ENCODE results near the gene DIS3L2. TPM values are rescaled to one million over a fixed set of nuclear protein-coding genes. Genes with fewer than 3 reads are reported as not detected.

Gene DIS3L2
- total RNA-seq, 2 experiments from 2014 or later = 40.2 to 43.4 TPM

GRCh38 chr2:232061265-232061664 is 99.8 kb downstream of the DIS3L2 start:
- H3K4me1 Mint-ChIP-seq = peaks cover 4% of the 10 kb centered on the region
- POLR2A ChIA-PET = interaction anchor here (0.6 kb wide), 1 partner anchor 12 kb away, joined by 4 read pairs; no protein-coding TSS in a partner anchor
- no peak overlapping the region for H3K27ac Mint-ChIP-seq
- DNase-seq = no peak
- no peaks in the 10 kb centered on the region for H3K36me3 Mint-ChIP-seq (ENCODE audit: low read depth)
- no peak overlapping the region for H3K4me3 Mint-ChIP-seq
- CTCF ChIA-PET = interaction anchor here (1.1 kb wide), 1 partner anchor 10 kb away, joined by 3 read pairs; no protein-coding TSS in a partner anchor
- H3K27me3 Mint-ChIP-seq = no peaks in the 10 kb centered on the region
- peaks cover 4% of the 10 kb centered on the region for H3K9me3 Mint-ChIP-seq

GRCh38 chr2:232073026-232073425 is 111.5 kb downstream of the DIS3L2 start:
- no peak for DNase-seq
- Mint-ChIP-seq H3K27ac (no peak overlapping the region), H3K4me3 (no peak overlapping the region), H3K4me1 (peaks cover 14% of the 10 kb centered on the region), H3K27me3 (no peaks in the 10 kb centered on the region), H3K36me3 (ENCODE audit: low read depth) (no peaks in the 10 kb centered on the region), H3K9me3 (no peaks in the 10 kb centered on the region)
- CTCF ChIA-PET = interaction anchor here (0.6 kb wide), 1 partner anchor 8 kb away, joined by 3 read pairs; no protein-coding TSS in a partner anchor
- POLR2A ChIA-PET = no interaction called here

GRCh38 chr2:232073699-232074098 is 112.2 kb downstream of the DIS3L2 start:
- DNase-seq = no peak
- POLR2A ChIA-PET = no interaction called here
- Mint-ChIP-seq H3K27ac (no peak overlapping the region), H3K4me3 (no peak overlapping the region), H3K36me3 (ENCODE audit: low read depth) (no peaks in the 10 kb centered on the region), H3K9me3 (no peaks in the 10 kb centered on the region), H3K27me3 (no peaks in the 10 kb centered on the region), H3K4me1 (peaks cover 14% of the 10 kb centered on the region)
- CTCF ChIA-PET = no interaction called here

- Mint-ChIP-seq H3K4me1 (peaks cover 14% of the 10 kb centered on the region), H3K36me3 (ENCODE audit: low read depth) (no peaks in the 10 kb centered on the region), H3K27me3 (no peaks in the 10 kb centered on the region), H3K4me3 (no peak overlapping the region), H3K27ac (no peak overlapping the region), H3K9me3 (peaks cover 3% of the 10 kb centered on the region)
- DNase-seq = no peak
- POLR2A ChIA-PET = no interaction called here
- CTCF ChIA-PET = no interaction called here
Measured at GRCh38 chr2:232075080-232075479, 113.6 kb downstream of the DIS3L2 start.

GRCh38 chr2:232075859-232076258 is 114.3 kb downstream of the DIS3L2 start:
- no peak for DNase-seq
- CTCF ChIA-PET = no interaction called here
- H3K4me3 Mint-ChIP-seq = no peak overlapping the region
- POLR2A ChIA-PET = no interaction called here
- H3K27ac Mint-ChIP-seq = no peak overlapping the region
- H3K9me3 Mint-ChIP-seq = peaks cover 4% of the 10 kb centered on the region
- H3K4me1 Mint-ChIP-seq = peaks cover 14% of the 10 kb centered on the region
- H3K27me3 Mint-ChIP-seq = no peaks in the 10 kb centered on the region
- no peaks in the 10 kb centered on the region for H3K36me3 Mint-ChIP-seq (ENCODE audit: low read depth)

GRCh38 chr2:232076272-232076671 is 114.8 kb downstream of the DIS3L2 start:
- no peak overlapping the region for H3K27ac Mint-ChIP-seq
- peaks cover 12% of the 10 kb centered on the region for H3K4me1 Mint-ChIP-seq
- ChIA-PET POLR2A (no interaction called here), CTCF (no interaction called here)
- H3K9me3 Mint-ChIP-seq = peaks cover 8% of the 10 kb centered on the region
- DNase-seq = no peak
- no peaks in the 10 kb centered on the region for H3K27me3 Mint-ChIP-seq
- peaks cover 1% of the 10 kb centered on the region for H3K36me3 Mint-ChIP-seq (ENCODE audit: low read depth)
- H3K4me3 Mint-ChIP-seq = no peak overlapping the region

- peaks cover 1% of the 10 kb centered on the region for H3K36me3 Mint-ChIP-seq (ENCODE audit: low read depth)
- H3K27ac Mint-ChIP-seq = no peak overlapping the region
- peaks cover 8% of the 10 kb centered on the region for H3K4me1 Mint-ChIP-seq
- DNase-seq = no peak
- H3K9me3 Mint-ChIP-seq = peaks cover 11% of the 10 kb centered on the region
- no peak overlapping the region for H3K4me3 Mint-ChIP-seq
- H3K27me3 Mint-ChIP-seq = no peaks in the 10 kb centered on the region
- POLR2A ChIA-PET = no interaction called here
- CTCF ChIA-PET = no interaction called here
Measured at GRCh38 chr2:232076736-232077135, 115.2 kb downstream of the DIS3L2 start.

- CTCF ChIA-PET = no interaction called here
- Mint-ChIP-seq H3K36me3 (ENCODE audit: low read depth) (peaks cover 11% of the 10 kb centered on the region), H3K9me3 (peaks cover 20% of the 10 kb centered on the region), H3K27me3 (no peaks in the 10 kb centered on the region), H3K27ac (no peak overlapping the region), H3K4me3 (no peak overlapping the region), H3K4me1 (peaks cover 4% of the 10 kb centered on the region)
- POLR2A ChIA-PET = no interaction called here
- no peak for DNase-seq
Measured at GRCh38 chr2:232085164-232085563, 123.7 kb downstream of the DIS3L2 start.

- Mint-ChIP-seq H3K27me3 (no peaks in the 10 kb centered on the region), H3K27ac (no peak overlapping the region), H3K9me3 (peaks cover 20% of the 10 kb centered on the region), H3K36me3 (ENCODE audit: low read depth) (peaks cover 11% of the 10 kb centered on the region), H3K4me1 (peaks cover 4% of the 10 kb centered on the region), H3K4me3 (no peak overlapping the region)
- ChIA-PET CTCF (no interaction called here), POLR2A (no interaction called here)
- no peak for DNase-seq
Measured at GRCh38 chr2:232085826-232086425, 124.4 kb downstream of the DIS3L2 start.

- H3K9me3 Mint-ChIP-seq = peaks cover 12% of the 10 kb centered on the region
- H3K27ac Mint-ChIP-seq = no peak overlapping the region
- ChIA-PET CTCF (interaction anchor here (0.5 to 0.6 kb wide), 2 partner anchors 100 to 486 kb away, joined by 3 read pairs; no protein-coding TSS in a partner anchor), POLR2A (no interaction called here)
- peaks cover 13% of the 10 kb centered on the region for H3K36me3 Mint-ChIP-seq (ENCODE audit: low read depth)
- H3K4me3 Mint-ChIP-seq = no peak overlapping the region
- no peak for DNase-seq
- peaks cover 4% of the 10 kb centered on the region for H3K4me1 Mint-ChIP-seq
- H3K27me3 Mint-ChIP-seq = no peaks in the 10 kb centered on the region
Measured at GRCh38 chr2:232088771-232089170, 127.3 kb downstream of the DIS3L2 start.

GRCh38 chr2:232094201-232094600 is 132.7 kb downstream of the DIS3L2 start:
- CTCF ChIA-PET = no interaction called here
- Mint-ChIP-seq H3K36me3 (ENCODE audit: low read depth) (peaks cover 43% of the 10 kb centered on the region), H3K4me3 (no peak overlapping the region), H3K9me3 (peaks cover 34% of the 10 kb centered on the region), H3K27ac (no peak overlapping the region), H3K4me1 (peaks cover 10% of the 10 kb centered on the region), H3K27me3 (no peaks in the 10 kb centered on the region)
- no peak for DNase-seq
- POLR2A ChIA-PET = no interaction called here

- Mint-ChIP-seq H3K27me3 (no peaks in the 10 kb centered on the region), H3K9me3 (peaks cover 34% of the 10 kb centered on the region), H3K36me3 (ENCODE audit: low read depth) (peaks cover 46% of the 10 kb centered on the region), H3K27ac (no peak overlapping the region), H3K4me3 (no peak overlapping the region), H3K4me1 (peaks cover 10% of the 10 kb centered on the region)
- POLR2A ChIA-PET = no interaction called here
- CTCF ChIA-PET = no interaction called here
- no peak for DNase-seq
Measured at GRCh38 chr2:232094883-232095282, 133.4 kb downstream of the DIS3L2 start.

GRCh38 chr2:232097260-232097659 is 135.7 kb downstream of the DIS3L2 start:
- no peak for DNase-seq
- Mint-ChIP-seq H3K27me3 (no peaks in the 10 kb centered on the region), H3K27ac (no peak overlapping the region), H3K4me3 (no peak overlapping the region), H3K9me3 (peaks cover 34% of the 10 kb centered on the region), H3K36me3 (ENCODE audit: low read depth) (peaks cover 45% of the 10 kb centered on the region), H3K4me1 (peaks cover 10% of the 10 kb centered on the region)
- ChIA-PET CTCF (interaction anchor here (1.0 kb wide), 1 partner anchor 29 kb away, joined by 4 read pairs; no protein-coding TSS in a partner anchor), POLR2A (no interaction called here)

- CTCF ChIA-PET = interaction anchor here (1.0 kb wide), 1 partner anchor 28 kb away, joined by 4 read pairs; no protein-coding TSS in a partner anchor
- H3K27ac Mint-ChIP-seq = no peak overlapping the region
Measured at GRCh38 chr2:232097758-232098157, 136.2 kb downstream of the DIS3L2 start.

More at GRCh38 chr2:232097758-232098157, 136.2 kb downstream of the DIS3L2 start:
- peaks cover 10% of the 10 kb centered on the region for H3K4me1 Mint-ChIP-seq
- H3K36me3 Mint-ChIP-seq (ENCODE audit: low read depth) = peaks cover 45% of the 10 kb centered on the region
- no peaks in the 10 kb centered on the region for H3K27me3 Mint-ChIP-seq
- DNase-seq = no peak
- POLR2A ChIA-PET = no interaction called here
- H3K9me3 Mint-ChIP-seq = peaks cover 34% of the 10 kb centered on the region
- no peak overlapping the region for H3K4me3 Mint-ChIP-seq

All from activated CD4-positive, alpha-beta T cell treated with anti-CD3 and anti-CD28 coated beads, Interleukin-2, amount 10 ng/mL, durations not matched to agents 7 days and 5 days (primary cell).